Non-pigmented ciliary epithelial cell (primary cell): ENCODE results near the gene UNC93A.
"Not testable (repeated sequence)": the region's sequence is repeated elsewhere in the genome, so short reads cannot be mapped to it uniquely, and the experiment has no call there.

ENCODE experiments used
- DNase-seq: peaks from one replicate; pipeline ENCODE4 v3.0.0-alpha.2; 2010; ENCODE audit warnings: low read depth

The UNC93A gene

GRCh38 chr6:167290786-167291622, at the start of gene UNC93A:
UNC93A (plus strand) TSS chr6:167291315; CDS start chr6:167291490, 175 bp downstream.
- DNase-seq: no peak

- DNase-seq: not testable (repeated sequence)
Measured at GRCh38 chr6:167241321-167242134, 49.6 kb upstream of the UNC93A start.

GRCh38 chr6:167242135-167242506, 49.0 kb upstream of the UNC93A start:
- DNase-seq: not testable (repeated sequence)

DNA sequence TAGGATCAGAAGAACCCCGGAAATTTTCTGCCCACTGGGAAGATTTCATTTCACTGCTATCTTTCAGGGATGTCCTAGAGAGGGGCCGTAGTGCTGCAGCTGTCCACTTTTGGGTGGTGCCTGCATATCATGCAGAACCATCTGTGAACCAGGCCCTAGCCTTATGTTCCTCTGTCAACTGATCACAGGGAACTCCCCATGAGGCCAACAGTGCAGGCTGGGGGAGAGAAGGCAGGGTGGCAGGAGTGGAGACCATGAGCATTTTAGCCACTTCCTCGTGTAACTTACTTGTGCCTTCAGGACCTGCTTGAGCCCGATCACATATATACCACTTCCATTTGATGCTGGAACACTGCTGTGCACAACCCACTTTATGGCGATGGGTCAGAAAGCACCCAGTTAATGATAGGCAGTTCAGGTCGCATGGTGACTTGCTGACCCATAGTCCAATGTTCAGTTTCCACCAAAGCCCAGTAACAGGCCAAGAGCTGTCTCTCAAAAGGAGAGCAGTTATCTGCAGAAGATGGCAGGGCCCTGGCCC, 48.5 kb upstream of the UNC93A start:
- not testable (repeated sequence) for DNase-seq

DNA sequence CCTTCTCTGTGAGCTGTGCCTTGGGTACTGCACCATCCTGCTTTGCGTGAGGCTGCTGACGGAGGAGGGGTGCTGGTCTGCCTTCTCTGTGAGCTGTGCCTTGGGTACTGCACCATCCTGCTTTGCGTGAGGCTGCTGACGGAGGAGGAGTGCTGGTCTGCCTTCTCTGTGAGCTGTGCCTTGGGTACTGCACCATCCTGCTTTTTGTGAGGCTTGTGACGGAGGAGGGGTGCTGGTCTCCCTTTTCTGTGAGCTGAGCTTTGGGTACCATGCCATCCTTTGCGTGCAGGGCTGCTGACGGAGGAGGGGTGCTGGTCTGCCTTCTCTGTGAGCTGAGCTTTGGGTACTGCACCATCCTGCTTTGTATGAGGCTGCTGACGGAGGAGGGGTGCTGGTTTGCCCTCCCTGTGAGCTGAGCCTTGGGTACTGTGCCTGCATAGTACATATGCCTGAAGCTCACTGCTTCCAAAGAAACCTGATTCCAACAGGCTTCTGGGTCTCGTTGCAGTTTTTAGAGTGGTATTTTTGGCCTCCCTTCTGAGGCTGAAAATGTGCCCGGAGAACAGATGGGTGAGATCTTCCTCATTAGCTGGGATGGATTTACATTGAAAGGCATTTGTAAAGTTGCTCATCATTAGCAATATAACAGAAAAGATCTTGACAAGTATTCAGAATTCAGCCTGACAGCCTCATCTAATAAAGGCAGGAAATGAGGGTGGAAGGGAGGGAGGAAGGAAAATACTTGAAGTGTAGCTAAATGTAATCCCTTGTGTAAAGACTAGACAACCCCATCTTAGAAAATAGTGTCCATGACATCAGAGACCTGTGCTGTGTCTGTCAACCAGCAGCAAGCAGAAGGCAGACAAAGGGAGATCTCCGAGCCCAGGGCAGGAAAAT, 46.8 kb upstream of the UNC93A start:
- DNase-seq: no peak

DNA sequence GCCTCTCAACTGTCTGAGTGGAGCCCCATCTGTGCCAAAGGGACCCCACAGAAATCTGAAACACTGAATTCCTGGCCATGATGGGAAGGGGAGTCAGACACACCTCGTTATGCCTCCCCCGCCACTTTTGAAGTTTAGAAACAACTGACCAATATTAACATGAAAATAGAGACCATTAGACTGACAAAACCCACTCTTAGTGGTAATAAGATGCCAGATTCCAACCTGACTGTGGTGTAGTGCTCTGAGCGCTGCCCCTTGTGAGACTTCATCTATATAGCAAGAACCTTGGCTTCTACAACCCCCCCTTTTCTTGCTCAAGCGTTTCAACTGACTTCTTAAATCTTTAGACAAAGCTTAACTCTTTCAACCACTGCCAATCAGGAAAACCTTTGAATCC, 46.1 kb upstream of the UNC93A start:
- no peak for DNase-seq

DNA sequence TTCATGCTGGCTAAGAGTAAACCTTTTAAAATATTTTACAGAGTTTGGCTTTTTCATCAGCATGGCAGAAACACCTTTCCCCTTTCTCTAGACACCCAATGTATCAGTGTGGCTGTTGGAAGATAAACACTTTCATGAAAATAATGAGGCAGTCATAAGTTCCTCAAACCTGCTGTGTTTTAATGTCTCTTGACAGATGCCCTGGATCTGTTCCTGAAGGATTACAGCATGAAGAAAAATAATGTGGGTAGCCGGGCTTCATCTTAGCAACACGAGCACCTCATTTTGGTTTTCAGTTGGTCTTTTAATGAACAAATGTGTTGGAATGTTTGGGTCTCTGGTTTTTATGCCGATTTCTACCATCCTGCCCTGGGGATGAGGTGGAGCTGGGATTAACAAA, 45.5 kb upstream of the UNC93A start:
- no peak for DNase-seq

- DNase-seq: no peak
Measured at GRCh38 chr6:167247814-167248595, 43.1 kb upstream of the UNC93A start.

DNA sequence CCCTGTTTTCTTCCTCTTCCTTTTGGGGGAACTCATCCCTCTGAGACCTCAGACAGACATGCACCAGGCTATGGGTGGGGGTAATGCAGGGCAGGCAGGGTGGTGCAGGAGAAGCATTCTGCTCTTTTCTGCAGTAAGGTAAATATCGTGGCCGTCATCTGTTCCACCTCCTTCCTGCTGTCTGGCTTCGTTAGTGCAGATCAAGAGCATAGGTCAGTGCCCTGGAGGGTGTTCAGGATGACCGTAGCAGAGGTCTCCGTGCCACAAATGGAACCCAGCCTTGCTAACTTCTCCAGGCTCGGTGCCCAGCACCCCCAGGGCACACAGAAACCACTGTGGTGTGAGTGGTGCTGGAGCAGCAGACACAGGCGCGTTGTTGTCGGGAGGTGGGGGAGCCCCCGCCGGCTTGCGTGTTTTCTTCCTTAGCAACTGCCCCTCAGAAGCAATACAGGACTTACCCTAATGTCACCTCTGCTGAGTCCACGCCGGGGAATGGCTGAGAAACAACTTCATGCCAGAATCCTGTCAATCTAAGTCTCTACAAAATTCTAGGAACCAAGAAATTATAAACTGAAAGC, 42.1 kb upstream of the UNC93A start:
- not testable (repeated sequence) for DNase-seq

DNA sequence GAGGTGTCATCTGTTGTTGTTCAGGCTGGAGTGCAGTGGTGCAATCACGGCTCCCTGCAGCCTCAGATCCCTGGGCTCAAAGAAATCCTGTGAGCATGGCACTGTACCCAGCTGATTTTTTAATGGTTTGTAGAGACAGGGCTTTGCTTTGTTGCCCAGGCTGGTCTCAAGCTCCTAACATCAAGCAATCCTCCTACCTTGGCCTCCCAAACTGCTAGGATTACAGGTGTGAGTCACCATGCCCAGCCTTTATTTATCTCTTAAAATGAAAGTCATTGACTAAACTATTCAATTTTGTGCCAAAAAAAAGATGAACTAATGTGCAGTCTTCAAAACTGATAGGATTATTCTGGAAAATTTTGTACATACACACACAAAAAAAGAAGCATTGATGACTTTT, 38.8 kb upstream of the UNC93A start:
- no peak for DNase-seq

GRCh38 chr6:167255918-167256553, 35.1 kb upstream of the UNC93A start:
- DNase-seq: no peak

- no peak for DNase-seq
Measured at GRCh38 chr6:167258646-167259045, 32.5 kb upstream of the UNC93A start.

DNA sequence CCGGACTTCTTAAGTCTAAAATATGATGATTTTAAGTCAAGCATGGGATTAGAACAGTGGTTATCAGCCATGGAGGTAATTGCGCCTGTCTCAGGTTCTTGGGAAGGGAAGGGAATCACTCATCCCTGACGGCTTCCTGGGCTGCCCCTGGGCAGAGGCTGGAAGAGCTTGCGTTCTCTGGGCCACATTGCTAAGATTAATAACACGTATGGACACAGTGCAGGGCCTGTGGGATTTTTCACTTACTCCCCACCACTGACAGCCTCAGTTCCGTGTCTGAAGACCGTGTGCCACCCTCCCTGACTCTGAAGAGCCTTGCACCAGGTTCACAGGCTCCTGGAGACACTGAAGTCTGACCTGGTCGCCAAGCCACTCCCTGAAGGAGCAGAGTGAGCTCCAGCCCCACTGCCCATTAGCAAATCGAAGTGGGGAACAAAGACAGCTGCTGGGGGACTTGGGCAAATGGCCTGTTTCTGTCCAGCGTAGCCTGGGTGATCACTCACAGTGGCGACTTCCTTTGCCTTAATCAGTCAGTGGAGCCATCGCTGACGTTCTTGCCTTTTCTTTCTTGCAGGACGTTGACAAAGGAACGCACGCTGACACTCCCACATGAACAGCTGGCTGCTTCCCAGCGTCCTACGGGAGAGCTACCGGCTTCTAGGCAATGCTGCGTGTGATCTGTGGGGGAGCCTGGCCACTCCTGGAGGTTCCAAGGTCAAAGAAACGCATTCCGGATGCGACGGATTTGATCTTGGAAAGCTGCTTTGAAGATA, 24.9 kb upstream of the UNC93A start:
- DNase-seq: not testable (repeated sequence)

GRCh38 chr6:167266830-167267555, 24.1 kb upstream of the UNC93A start:
- DNase-seq: no peak

GRCh38 chr6:167267556-167267898, 23.6 kb upstream of the UNC93A start:
- DNase-seq: not testable (repeated sequence)

DNA sequence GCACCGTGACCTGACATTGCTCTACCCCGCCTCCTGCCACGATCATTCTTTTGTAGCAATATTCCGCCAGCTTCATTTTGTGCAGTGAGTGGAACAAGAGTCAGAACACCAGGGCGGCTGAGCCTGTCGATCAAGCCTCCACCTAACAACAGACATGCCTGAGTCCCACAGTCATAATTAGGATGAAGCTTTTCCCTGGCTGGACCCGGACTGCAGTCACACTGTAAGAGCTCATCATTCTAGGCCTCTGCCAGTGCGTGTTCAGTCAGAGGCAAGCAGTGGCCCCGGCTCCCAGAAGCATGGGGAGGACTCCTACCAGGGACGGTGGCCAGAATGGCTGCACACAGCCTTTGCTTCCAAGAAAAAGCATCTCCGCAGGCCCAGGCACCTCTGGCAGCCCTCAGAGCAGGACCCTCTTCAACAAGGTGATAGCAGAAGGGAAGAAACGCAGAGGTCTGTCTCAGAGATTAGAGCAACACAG, 23.2 kb upstream of the UNC93A start:
- DNase-seq: no peak

DNA sequence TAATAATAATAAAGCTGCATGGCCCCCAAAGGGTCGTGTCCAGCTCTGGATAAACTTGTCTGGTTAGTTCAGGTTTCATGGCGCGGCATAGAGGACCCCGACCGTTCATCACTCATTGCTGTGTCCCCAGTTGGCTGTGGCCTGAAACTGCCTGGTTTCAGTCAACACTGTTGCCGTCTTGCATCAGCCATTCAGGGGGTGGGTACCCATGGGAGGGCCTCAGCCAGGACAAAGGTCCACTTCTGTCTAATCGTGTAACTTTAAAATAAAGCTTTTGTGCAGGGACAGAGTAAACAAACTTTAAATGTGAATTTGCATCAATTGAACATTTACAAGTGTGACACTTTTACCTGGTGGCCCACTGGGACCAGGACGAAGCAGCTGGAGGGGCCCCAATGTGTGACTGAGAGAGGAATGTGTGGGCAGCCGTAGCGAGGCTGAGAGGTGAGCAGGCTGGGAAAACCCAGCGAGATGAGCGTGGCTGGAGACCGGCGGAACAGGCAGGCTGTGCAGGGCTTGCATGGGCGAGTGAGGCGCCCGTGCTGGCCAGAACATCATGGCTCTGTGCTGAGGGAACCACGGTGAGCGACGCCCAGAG, 22.3 kb upstream of the UNC93A start:
- DNase-seq: no peak
